Coronary artery (tissue), 2 donors: ENCODE data around the gene OXCT2.
"Not testable (repeated sequence)": the region's sequence is repeated elsewhere in the genome, so short reads cannot be mapped to it uniquely, and the experiment has no call there.

Source experiments
- DNase-seq: peaks from one replicate; pipeline ENCODE4 v3.0.0-alpha.2; 2017; ENCODE audit warnings: low spot score
- H3K27ac ChIP-seq, 2 donors: fragments of 200-600 bp; sonication (generic); one replicate each; pipeline ENCODE4 v1.5.1; 2016 to 2019
- H3K4me3 ChIP-seq: fragments of 200-600 bp; sonication (generic); 2 replicates; pipeline ENCODE4 v1.5.1; 2016; ENCODE audit warnings: mild to moderate bottlenecking, moderate library complexity
- CTCF ChIP-seq: fragments of 200-600 bp; sonication (generic); IDR thresholded peaks from one replicate; pipeline ENCODE4 v1.5.1; 2019; ENCODE audit warnings: antibody characterized with exemption

Gene OXCT2

GRCh38 chr1:39770100-39771021, 787 bp downstream of the OXCT2 start:
- DNase-seq, H3K4me3 ChIP-seq: not testable (repeated sequence)

GRCh38 chr1:39769502-39769901, 1.6 kb downstream of the OXCT2 start:
- not testable (repeated sequence) for H3K4me3 ChIP-seq, DNase-seq, H3K27ac ChIP-seq

More at GRCh38 chr1:39770100-39771021, 787 bp downstream of the OXCT2 start:
- H3K27ac ChIP-seq: not testable (repeated sequence)

GRCh38 chr1:39766466-39766865, 4.7 kb downstream of the OXCT2 start:
- not testable (repeated sequence) for H3K27ac ChIP-seq, DNase-seq, H3K4me3 ChIP-seq

- not testable (repeated sequence) for H3K4me3 ChIP-seq, H3K27ac ChIP-seq, DNase-seq
Observed at GRCh38 chr1:39764512-39764911, 6.6 kb downstream of the OXCT2 start.

- H3K4me3 ChIP-seq, H3K27ac ChIP-seq, DNase-seq: not testable (repeated sequence)
Observed at GRCh38 chr1:39763619-39764374, 7.4 kb downstream of the OXCT2 start.

GRCh38 chr1:39762550-39763540, 8.3 kb downstream of the OXCT2 start:
- Histone ChIP-seq H3K4me3 (no peak overlapping the region), H3K27ac (no peak overlapping the region)
- no peak for DNase-seq
- no peak for TF ChIP-seq CTCF

- no peak for TF ChIP-seq CTCF
- Histone ChIP-seq H3K27ac (no peak overlapping the region), H3K4me3 (no peak overlapping the region)
- no peak for DNase-seq
Observed at GRCh38 chr1:39761557-39762260, 9.4 kb downstream of the OXCT2 start.

- Histone ChIP-seq H3K4me3 (no peak overlapping the region), H3K27ac (no peak overlapping the region)
- no peak for TF ChIP-seq CTCF
- no peak for DNase-seq
Observed at GRCh38 chr1:39761016-39761415, 10.1 kb downstream of the OXCT2 start.
